ENCODE data around the gene CCDC141.
"Not testable (repeated sequence)": the region's sequence is repeated elsewhere in the genome, so short reads cannot be mapped to it uniquely, and the experiment has no call there.

Gene CCDC141, protein sequence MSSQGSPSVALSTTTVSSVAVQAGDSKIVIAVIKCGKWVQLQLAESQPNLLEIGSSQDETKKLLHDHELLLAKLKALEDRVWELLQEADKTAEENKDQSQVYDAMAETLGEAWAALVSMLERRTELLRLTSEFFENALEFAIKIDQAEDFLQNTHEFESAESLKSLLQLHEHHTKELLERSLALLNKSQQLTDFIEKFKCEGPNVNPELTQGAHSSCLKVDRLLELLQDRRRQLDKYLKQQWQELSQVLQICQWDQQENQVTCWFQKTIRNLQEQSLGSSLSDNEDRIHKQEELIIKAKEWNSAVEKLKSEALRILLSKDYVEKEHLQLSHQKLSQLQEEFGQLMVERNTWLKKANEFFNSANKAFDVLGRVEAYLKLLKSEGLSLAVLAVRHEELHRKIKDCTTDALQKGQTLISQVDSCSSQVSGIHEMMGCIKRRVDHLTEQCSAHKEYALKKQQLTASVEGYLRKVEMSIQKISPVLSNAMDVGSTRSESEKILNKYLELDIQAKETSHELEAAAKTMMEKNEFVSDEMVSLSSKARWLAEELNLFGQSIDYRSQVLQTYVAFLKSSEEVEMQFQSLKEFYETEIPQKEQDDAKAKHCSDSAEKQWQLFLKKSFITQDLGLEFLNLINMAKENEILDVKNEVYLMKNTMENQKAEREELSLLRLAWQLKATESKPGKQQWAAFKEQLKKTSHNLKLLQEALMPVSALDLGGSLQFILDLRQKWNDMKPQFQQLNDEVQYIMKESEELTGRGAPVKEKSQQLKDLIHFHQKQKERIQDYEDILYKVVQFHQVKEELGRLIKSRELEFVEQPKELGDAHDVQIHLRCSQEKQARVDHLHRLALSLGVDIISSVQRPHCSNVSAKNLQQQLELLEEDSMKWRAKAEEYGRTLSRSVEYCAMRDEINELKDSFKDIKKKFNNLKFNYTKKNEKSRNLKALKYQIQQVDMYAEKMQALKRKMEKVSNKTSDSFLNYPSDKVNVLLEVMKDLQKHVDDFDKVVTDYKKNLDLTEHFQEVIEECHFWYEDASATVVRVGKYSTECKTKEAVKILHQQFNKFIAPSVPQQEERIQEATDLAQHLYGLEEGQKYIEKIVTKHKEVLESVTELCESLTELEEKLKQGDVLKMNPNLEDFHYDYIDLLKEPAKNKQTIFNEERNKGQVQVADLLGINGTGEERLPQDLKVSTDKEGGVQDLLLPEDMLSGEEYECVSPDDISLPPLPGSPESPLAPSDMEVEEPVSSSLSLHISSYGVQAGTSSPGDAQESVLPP (N-terminal part only)

DNA sequence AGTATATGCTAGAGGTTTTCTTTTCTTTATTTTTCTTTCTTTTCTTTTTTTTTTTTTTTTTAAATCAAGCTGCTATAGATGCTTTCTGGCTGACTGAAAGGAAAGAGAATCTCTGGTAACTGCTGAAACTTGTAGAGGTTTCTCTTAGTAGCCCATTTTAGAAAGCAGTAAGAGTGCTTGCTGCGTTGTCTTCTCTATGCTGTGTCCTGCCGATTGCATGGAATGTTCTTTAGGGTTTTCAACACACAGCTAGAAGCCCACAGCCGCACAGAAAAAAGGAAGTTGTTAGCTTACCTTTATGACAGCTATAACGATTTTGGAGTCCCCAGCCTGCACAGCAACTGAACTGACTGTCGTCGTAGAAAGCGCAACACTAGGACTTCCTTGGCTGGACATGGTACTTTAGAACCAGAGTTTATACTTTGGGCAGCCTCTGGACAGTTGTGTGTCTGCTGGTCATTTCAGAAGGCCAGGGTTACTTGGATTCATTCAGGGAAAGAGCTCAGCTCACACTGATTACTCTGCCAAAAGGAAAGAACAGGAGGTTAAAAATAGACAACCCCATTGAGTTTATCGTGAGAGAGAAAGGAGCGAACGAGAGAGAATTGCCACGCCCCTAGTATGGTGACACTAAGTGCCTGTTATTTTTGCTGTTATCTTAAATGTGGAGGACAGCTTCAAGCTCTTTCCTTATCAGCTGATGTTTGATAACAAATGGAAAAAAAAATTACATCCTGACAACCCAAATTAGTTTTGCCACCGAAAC, at the start of gene CCDC141:
Gene CCDC141, minus strand, starts transcription at position 592 of the 766 bp plus-strand sequence. Its CDS starts 196 bp downstream, at position 396.
- no peak within 1 kb of the TSS for H2AFZ ChIP-seq (ENCODE audit: low read depth, low read length)
- H3K27me3 ChIP-seq (ENCODE audit: insufficient read depth, low read length): no peaks in the 10 kb centered on the region
- no peaks in the 10 kb centered on the region for H3K4me1 ChIP-seq (ENCODE audit: insufficient read depth, low read length)
- no peak within 1 kb of the TSS for H3K4me3 ChIP-seq (ENCODE audit: low read length)
- no peaks in the 10 kb centered on the region for H3K9me3 ChIP-seq (ENCODE audit: low read length)
- H3K36me3 ChIP-seq (ENCODE audit: insufficient read depth, low read length): no peaks in the 10 kb centered on the region

DNA sequence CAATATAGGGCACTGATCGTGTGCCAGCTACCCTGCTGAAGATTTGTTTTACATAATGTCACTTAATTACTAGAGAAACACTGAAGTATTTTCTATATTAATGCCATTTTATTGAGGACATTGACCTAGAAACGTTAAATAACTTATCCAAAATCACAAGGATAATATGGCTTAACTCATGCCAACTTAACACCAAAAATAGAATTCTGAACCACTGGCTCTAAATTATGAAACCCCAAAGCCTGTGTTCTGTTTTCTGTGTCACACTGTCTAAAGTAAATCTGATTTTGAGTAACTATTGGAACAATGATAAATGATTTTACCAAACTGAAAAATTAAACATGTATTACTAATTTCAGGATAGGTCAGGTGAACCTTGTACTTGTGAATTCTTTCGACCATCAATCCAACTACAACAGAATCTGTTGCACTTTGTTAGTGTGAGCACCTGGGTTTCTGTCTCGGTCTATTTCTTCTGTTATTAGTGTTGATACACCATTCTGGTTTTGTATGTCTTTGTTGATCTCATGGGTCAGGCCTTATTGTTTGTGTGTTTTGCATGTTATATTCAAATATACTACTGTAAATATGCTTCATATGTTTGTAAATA, 48.2 kb upstream of the CCDC141 start:
- no peak overlapping the region for H2AFZ ChIP-seq (ENCODE audit: low read depth, low read length)
- no peaks in the 10 kb centered on the region for H3K4me1 ChIP-seq (ENCODE audit: insufficient read depth, low read length)
- no peaks in the 10 kb centered on the region for H3K36me3 ChIP-seq (ENCODE audit: insufficient read depth, low read length)
- H3K9me3 ChIP-seq (ENCODE audit: low read length): no peaks in the 10 kb centered on the region
- no peaks in the 10 kb centered on the region for H3K27me3 ChIP-seq (ENCODE audit: insufficient read depth, low read length)
- no peak overlapping the region for H3K4me3 ChIP-seq (ENCODE audit: low read length)

DNA sequence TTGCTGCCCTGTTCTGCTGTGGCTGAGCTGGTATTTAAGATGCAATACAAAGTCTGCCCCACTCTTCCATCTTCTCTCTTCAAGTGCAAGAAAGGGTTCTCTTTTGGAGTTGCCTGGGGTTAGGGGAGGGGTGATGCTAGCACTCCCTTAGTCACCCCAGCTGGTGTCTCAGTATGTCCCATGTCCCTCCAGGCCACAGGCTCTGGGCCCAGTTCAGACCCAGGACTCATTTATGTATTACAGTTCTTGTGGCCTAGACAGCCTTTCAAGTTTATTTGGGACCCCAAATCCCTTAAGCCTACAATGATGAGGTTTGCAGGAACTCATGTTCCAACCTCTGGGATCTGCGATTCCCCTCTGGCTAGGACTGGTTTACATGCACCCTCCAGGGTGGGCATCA, 47.2 kb upstream of the CCDC141 start:
- no peaks in the 10 kb centered on the region for H3K36me3 ChIP-seq (ENCODE audit: insufficient read depth, low read length)
- no peaks in the 10 kb centered on the region for H3K27me3 ChIP-seq (ENCODE audit: insufficient read depth, low read length)
- no peak overlapping the region for H3K4me3 ChIP-seq (ENCODE audit: low read length)

DNA sequence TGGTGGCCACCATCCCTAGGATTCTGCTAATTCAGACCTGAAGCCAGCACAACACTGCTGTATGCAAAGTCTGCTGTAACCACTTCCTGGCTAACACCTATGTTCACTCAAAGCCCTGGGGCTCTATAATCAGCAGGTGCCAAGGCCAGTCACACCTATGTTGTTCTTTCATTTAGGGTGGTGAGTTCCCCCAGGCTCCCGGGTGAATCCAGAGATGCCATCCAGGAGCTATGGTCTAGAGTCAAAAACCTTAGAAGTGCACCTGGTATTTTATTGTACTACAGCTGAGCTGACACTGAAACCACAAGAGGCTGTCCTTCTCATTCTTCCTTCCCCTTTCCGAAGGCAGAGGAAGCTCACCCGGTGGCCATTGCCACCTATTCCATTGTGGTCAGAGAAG, 46.2 kb upstream of the CCDC141 start:
- no peak overlapping the region for H3K4me3 ChIP-seq (ENCODE audit: low read length)
- H2AFZ ChIP-seq (ENCODE audit: low read depth, low read length): no peak overlapping the region
- H3K27me3 ChIP-seq (ENCODE audit: insufficient read depth, low read length): no peaks in the 10 kb centered on the region
- no peaks in the 10 kb centered on the region for H3K9me3 ChIP-seq (ENCODE audit: low read length)
- H3K36me3 ChIP-seq (ENCODE audit: insufficient read depth, low read length): no peaks in the 10 kb centered on the region
- no peaks in the 10 kb centered on the region for H3K4me1 ChIP-seq (ENCODE audit: insufficient read depth, low read length)

More for the DNA sequence above, 47.2 kb upstream of the CCDC141 start:
- Histone ChIP-seq H2AFZ (ENCODE audit: low read depth, low read length) (no peak overlapping the region), H3K4me1 (ENCODE audit: insufficient read depth, low read length) (no peaks in the 10 kb centered on the region), H3K9me3 (ENCODE audit: low read length) (no peaks in the 10 kb centered on the region)

DNA sequence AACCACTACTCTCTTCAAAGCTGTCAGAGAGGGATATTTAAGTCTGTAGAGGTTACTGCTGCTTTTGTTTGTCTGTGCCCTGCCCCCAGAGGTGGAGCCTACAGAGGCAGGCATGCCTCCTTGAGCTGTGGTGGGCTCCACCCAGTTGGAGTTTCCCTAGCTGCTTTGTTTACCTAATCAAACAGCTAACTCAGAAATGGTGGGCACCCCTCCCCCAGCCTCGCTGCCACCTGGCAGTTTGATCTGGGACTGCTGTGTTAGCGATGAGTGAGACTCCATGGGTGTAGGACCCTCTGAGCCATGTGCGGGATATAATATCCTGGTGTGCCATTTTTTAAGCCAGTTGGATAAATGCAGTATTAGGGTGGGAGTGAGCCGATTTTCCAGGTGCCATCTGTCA, 43.0 kb upstream of the CCDC141 start:
- not testable (repeated sequence) for H3K4me3 ChIP-seq (ENCODE audit: low read length); H2AFZ ChIP-seq (ENCODE audit: low read depth, low read length); H3K27me3 ChIP-seq (ENCODE audit: insufficient read depth, low read length); H3K9me3 ChIP-seq (ENCODE audit: low read length); H3K36me3 ChIP-seq (ENCODE audit: insufficient read depth, low read length); H3K4me1 ChIP-seq (ENCODE audit: insufficient read depth, low read length)

DNA sequence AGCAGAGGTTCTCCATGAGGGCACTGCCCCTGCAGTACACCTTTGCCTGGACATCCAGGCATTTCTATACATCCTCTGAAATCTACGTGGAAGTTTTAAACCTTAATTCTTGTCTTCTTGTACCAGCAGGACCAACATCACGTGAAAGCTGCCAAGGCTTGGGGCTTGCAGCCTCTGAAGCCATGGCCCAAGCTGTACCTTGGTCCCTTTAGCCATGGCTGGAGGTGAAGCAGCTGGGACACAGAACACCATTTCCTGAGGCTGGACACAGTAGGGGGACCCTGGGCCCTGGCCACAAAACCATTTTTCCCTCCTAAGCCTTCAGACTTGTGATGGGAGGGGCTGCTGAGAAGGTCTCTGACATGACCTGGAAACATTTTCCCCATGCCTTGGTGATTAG, 32.8 kb upstream of the CCDC141 start:
- no peak overlapping the region for H3K4me3 ChIP-seq (ENCODE audit: low read length)
- H2AFZ ChIP-seq (ENCODE audit: low read depth, low read length): no peak overlapping the region
- H3K4me1 ChIP-seq (ENCODE audit: insufficient read depth, low read length): no peaks in the 10 kb centered on the region
- H3K27me3 ChIP-seq (ENCODE audit: insufficient read depth, low read length): no peaks in the 10 kb centered on the region
- no peaks in the 10 kb centered on the region for H3K9me3 ChIP-seq (ENCODE audit: low read length)
- H3K36me3 ChIP-seq (ENCODE audit: insufficient read depth, low read length): no peaks in the 10 kb centered on the region

DNA sequence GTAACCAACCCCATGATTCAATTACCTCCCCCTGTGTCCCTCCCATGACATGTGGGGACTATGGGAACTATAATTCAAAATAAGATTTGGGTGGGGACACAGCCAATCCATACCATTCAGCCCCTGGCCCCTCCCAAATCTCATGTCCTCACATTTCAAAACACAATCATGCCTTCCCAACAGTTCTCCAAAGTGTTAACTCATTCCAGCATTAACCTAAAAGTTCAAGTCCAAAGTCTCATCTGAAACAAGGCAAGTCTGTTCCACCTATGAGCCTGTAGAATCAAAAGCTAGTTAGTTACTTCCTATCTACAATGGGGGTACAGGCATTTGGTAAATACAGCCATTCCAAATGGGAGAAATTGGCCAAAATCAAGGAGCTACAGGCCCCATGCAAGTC, 32.0 kb upstream of the CCDC141 start:
- Histone ChIP-seq H3K9me3 (ENCODE audit: low read length) (no peaks in the 10 kb centered on the region), H3K4me1 (ENCODE audit: insufficient read depth, low read length) (no peaks in the 10 kb centered on the region), H3K4me3 (ENCODE audit: low read length) (no peak overlapping the region), H3K36me3 (ENCODE audit: insufficient read depth, low read length) (no peaks in the 10 kb centered on the region), H2AFZ (ENCODE audit: low read depth, low read length) (no peak overlapping the region), H3K27me3 (ENCODE audit: insufficient read depth, low read length) (no peaks in the 10 kb centered on the region)

DNA sequence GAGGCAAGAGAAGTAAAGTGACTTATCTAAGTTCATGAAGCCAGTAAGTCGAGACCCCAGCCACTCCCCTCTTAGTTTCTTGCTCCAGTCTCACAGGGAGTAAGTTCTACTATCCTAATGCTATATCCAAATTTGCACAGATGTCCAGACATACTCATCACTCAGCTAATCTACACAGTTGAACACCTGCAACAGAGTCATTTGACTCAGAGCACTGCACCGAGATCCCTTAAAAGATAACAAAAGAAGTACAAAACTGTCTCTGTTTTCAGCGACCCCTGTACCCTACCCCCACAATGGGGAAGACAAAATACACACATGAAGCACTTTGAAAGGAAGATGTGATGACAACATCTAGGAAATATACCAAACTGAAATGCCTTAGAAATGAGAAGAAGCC, 22.6 kb upstream of the CCDC141 start:
- Histone ChIP-seq H3K4me3 (ENCODE audit: low read length) (no peak overlapping the region), H3K27me3 (ENCODE audit: insufficient read depth, low read length) (no peaks in the 10 kb centered on the region), H3K36me3 (ENCODE audit: insufficient read depth, low read length) (no peaks in the 10 kb centered on the region), H3K9me3 (ENCODE audit: low read length) (no peaks in the 10 kb centered on the region), H3K4me1 (ENCODE audit: insufficient read depth, low read length) (no peaks in the 10 kb centered on the region), H2AFZ (ENCODE audit: low read depth, low read length) (no peak overlapping the region)

DNA sequence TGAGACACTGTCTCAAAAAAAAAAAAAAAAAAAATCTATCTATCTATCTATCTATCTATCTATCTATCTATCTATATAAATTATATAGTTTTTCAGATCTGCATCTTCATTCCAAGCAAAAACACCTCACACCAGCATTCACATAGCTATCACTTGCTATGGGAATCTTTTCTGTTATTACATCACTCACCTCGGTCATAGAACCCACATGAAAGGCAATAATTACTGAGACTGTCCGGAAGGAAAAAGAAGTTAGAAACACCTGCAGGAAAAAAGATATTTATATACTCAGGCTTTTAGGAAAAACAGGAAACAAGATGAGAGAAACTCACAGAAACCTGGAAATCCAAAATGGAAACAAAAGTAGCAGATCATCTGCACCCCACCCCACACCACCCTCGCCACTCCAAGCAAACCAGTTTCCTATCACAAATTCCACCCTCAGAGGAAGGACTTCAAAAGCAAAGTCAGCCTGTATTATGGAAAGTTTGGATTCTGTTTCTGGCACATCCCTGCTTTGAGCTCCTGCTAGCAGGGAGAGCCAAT, 21.9 kb upstream of the CCDC141 start:
- H3K9me3 ChIP-seq (ENCODE audit: low read length): no peaks in the 10 kb centered on the region
- no peak overlapping the region for H3K4me3 ChIP-seq (ENCODE audit: low read length)
- H3K36me3 ChIP-seq (ENCODE audit: insufficient read depth, low read length): no peaks in the 10 kb centered on the region
- H3K4me1 ChIP-seq (ENCODE audit: insufficient read depth, low read length): no peaks in the 10 kb centered on the region
- no peak overlapping the region for H2AFZ ChIP-seq (ENCODE audit: low read depth, low read length)
- H3K27me3 ChIP-seq (ENCODE audit: insufficient read depth, low read length): no peaks in the 10 kb centered on the region

DNA sequence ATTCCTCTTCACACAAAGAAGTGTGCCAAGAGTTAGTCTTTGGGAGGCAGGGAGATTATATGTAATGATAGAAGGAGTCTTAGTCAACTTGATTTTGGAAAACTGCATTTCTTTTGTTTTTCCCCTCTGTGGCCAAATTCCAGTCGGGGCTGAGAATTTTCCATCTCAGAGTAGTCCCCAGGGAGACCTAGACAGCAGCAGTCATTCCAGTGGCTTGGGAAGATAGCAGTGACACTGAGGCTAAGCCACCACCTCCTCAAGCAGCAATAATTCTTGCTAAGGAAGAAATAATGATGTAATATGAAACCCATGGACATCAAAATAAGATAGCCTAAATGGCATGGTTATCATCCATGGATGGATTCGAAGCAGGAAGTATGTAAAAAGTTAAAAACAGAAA, 21.0 kb upstream of the CCDC141 start:
- Histone ChIP-seq H3K4me1 (ENCODE audit: insufficient read depth, low read length) (no peaks in the 10 kb centered on the region), H3K27me3 (ENCODE audit: insufficient read depth, low read length) (no peaks in the 10 kb centered on the region), H3K9me3 (ENCODE audit: low read length) (no peaks in the 10 kb centered on the region), H2AFZ (ENCODE audit: low read depth, low read length) (no peak overlapping the region), H3K4me3 (ENCODE audit: low read length) (no peak overlapping the region), H3K36me3 (ENCODE audit: insufficient read depth, low read length) (no peaks in the 10 kb centered on the region)

DNA sequence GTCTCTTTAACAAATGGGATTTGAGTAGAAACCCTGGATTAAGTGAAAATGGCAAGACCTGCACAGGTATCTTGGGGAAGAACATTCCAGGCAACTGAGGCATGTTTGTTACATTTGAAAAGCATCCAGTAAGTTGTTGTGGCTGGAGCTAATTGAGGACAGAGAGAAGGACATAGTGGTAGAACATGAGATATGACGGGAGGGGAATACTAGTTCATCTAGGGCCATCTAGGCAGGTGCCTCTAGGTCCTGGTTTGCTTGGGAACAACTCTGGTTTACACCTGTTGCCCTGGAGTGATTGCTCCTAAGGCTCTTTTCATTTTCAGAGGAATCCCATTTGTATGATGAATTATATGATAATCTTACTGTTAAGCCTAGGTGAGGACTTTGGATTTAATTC, 19.7 kb upstream of the CCDC141 start:
- Histone ChIP-seq H3K4me3 (ENCODE audit: low read length) (no peak overlapping the region), H3K4me1 (ENCODE audit: insufficient read depth, low read length) (no peaks in the 10 kb centered on the region), H3K36me3 (ENCODE audit: insufficient read depth, low read length) (no peaks in the 10 kb centered on the region), H3K27me3 (ENCODE audit: insufficient read depth, low read length) (no peaks in the 10 kb centered on the region), H2AFZ (ENCODE audit: low read depth, low read length) (no peak overlapping the region), H3K9me3 (ENCODE audit: low read length) (no peaks in the 10 kb centered on the region)
